GM18861 (cell line): ENCODE results near the gene KCTD21.

Source experiments
- ATAC-seq: cut with Tn5 transposase; IDR thresholded peaks from one replicate; pipeline ENCODE4 v1.9.1; 2021; ENCODE audit not compliant: unreplicated experiment

Gene KCTD21

DNA sequence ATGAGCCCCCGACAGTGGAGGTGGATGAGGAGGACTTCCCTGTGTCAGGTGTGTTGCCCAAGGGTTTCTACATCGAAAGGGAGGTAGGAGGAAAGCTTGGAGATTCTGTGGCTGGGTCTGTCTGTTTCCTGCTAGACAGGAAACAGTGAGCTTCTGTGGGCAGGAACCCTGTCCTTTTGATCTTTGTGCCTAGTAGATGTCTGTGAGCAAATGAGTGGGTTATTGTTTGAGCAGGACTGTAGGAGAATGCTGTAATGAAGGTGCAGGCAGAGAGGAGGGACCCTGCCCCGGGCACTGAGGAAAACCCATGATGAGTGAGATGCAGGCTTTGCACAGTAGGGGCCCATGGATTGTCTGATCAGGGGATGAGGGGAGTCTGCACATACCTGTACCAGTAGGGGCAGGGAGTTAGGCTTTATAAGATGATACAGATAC is 14.3 kb upstream of the KCTD21 start:
- ATAC-seq = no peak

DNA sequence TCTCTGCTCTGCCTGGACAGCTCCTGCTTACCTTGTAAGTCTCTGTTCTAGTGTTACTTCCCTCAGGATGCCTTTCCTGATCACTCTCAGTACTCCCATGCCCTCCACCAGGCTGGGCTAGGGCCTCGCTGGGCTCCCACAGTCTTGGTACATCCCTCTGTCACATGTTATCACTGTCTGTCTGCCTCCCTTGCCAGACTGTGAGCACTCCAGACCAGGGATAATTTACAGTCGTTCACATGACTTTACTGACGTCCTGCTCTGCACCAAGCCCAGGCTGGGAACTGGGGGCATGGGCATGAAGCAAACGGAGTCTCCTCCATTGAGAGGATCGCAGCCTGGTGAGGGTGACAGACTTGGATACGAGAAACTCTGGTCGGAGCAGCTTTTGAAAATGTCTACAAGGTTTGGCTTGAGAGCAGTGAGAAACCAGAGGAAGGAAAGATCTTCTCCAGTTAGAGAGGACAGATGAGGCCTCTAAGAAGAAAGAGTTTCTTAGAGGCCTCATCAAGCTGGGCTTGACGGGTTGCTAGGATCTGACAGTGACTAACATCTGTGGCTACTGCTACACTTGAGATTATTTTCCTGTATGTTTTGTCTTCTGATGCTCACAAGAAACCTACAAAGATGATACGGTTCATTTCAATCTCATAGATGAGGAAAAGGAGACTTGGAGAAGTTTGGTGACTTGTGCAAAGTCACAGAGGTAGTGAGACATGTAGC is 12.8 kb upstream of the KCTD21 start:
- ATAC-seq = no peak

DNA sequence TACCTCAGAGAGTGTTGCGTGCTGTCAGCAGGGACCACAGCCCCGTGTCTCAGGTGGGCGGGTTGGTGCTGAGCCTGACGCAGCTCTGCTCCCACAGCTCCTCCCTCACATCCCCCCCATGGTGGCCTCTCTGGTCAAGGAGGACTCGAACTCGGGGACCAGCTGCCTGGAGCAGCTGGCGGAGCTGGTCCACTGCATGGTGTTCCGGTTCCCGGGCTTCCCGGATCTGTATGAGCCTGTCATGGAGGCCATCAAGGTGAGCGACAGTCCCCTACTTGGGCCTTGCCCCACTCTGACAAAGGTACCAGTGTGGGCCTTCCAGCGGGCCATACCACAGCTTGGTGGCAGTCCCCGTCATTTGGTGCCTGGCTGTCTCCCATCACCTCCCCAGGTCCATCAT is 12.1 kb upstream of the KCTD21 start:
- ATAC-seq = no peak

DNA sequence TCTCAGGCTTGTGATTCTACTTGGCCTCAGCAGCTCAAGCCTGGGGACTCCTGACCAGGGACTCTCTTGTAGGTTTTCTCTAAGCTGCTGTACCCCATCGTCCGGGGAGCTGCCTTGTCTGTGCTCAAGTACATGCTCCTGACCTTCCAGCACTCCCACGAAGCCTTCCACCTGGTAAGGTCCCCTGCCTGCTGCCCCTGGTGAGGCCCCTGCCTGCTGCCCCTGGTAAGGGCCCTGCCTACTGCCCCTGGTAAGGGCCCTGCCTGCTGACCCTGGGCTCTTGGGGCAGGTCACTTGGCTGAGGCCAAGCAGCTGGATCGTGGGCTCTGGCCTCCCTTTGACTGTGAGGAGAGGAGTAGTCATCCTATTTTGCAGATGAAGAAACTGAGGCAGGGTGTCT is 11.6 kb upstream of the KCTD21 start:
- ATAC-seq = no peak

DNA sequence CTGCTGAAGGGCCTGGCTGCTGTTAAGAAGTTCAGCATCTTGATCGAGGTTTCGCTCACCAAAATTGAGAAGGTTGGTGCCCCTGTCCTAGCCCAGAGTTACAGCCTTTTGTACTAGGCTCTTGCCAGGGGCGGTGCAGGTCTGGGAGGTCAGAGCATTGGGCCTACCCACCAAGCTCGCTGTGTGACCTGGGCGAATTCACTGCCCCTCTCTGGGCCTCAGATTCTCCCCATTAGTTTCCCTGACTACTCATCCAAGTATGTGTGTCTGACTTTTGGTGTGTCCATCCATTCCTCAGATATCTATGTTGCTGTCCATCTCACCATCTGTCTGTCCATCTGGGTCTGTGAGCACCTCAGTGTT is 11.2 kb upstream of the KCTD21 start:
- ATAC-seq = no peak

DNA sequence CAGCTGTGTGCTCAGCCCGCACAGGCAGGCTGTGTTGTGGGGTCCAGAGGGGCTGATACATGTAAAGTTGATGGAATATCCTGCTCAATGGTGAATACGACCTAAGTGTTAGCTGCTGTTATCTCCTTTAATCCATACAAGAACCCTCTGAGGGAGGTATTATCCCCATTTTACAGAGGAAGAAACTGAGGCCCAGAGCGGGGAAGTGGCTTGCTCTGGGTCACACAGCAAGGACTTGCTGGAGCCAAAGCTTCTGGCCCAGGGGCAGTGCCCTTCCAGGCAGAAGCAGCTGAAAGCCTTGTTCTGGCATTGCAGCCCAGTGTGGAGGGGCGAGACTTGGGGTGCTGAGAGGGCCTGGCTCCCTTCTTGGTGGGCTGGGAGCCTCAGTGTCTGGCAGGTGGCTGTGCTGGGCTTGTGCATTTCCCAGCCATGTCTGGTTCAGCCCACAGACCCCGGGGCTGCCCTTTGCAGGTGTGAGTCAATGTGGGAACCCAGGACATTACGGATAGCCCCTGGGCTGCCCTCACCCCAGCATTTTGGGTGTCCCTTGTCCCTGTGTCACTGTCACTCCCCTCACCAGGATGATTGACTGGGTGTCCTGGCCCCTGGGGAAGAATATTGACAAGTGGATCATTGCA is 10.7 kb upstream of the KCTD21 start:
- ATAC-seq = no peak

DNA sequence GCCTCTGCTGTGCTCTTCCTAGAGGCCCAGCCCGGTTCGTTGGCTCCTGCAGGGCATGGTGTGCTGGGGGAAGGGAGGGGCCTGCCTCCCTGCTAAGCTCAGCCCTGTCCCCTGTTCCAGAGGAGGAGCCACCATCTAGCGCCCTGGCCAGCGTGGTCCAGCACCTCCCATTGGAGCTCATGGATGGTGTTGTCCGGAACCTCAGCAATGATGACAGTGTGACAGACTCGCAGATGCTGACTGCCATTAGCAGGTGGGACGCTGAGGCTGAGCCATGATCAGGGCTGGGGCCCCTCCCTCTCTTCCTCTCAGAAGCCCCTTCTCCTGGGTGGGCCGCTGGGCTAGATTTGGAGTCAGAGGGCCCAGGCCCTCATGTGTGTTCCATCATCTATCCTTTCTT is 9.4 kb upstream of the KCTD21 start:
- ATAC-seq = no peak

DNA sequence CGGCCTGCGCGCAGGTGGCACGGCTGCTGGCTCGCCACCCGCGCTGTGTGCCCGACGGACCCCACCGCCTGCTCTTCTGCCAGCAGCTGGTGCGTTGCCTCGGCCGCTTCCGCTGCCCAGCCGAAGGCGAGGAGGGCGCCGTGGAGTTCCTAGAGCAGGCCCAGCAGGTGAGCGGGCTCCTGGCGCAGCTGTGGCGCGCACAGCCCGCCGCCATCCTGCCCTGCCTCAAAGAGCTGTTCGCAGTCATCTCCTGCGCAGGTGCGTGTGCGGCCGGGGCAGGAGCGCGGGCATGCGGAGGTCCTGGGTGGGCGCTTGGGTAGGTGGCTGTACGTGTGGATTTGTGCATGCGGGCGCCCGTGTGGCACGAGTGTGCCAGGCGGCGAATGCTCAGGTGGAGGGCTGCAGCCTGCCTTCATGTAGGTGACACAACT is 8.2 kb upstream of the KCTD21 start:
- no peak for ATAC-seq

DNA sequence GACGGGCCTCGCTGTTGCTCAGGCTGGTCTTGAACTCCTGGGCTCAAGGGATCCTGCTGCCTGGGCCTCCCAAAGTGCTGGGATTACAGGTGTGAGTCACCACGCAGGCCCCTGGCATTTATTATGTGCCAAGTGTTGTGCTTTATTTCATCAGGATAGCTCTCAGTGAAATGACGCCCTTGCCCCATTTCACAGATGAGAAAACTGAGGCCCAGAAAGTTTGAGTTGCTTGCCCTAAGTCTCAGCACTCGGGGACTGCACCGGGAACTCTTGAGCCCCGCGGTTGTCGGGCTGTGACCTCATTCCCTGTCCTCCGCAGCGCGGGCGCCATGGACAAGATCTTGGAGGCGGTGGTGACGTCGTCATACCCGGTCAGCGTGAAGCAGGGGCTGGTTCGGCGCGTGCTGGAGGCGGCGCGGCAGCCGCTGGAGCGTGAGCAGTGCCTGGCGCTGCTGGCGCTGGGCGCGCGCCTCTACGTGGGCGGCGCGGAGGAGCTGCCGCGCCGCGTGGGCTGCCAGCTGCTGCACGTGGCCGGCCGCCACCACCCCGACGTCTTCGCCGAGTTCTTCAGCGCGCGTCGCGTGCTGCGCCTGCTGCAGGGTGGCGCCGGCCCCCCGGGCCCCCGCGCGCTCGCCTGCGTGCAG is 7.6 kb upstream of the KCTD21 start:
- no peak for ATAC-seq

DNA sequence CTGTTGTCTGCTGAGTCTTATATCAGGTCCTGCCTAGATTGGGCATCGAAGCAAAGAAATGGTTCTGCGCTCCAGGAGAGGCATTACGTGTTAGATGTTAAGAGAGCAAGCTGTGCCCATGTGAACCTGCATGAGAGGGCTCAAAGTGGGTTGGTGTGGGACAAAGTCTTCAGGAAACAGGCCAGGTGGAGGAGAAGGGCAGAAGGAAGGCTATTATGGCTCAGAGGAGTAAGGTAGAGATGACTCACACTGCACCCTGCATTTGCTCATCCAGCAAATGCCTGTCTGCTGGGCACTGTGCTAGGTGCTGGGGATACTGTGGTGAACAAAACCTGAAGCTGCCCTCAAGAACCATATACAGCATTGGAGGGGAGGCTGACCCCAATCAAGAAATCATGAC is 6.1 kb upstream of the KCTD21 start:
- ATAC-seq = no peak

DNA sequence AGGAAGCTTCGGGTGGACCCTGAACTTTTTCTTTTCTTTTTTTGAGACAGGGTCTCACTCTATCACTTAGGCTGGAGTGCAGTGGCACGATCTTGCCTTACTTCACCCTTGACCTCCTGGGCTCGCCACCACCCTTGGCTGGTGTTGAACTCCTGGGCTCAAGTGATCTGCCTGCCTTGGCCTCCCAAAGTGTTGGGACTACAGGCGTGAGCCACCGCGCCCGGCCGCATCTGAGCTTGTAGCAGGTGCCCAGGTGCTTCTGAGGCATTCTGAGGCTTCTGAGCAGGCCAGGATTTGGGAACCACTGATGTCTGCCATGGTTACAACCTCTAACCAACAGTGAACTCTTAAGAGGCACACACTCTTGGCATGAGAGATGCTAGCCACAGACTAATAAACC is 5.4 kb upstream of the KCTD21 start:
- ATAC-seq = no peak

DNA sequence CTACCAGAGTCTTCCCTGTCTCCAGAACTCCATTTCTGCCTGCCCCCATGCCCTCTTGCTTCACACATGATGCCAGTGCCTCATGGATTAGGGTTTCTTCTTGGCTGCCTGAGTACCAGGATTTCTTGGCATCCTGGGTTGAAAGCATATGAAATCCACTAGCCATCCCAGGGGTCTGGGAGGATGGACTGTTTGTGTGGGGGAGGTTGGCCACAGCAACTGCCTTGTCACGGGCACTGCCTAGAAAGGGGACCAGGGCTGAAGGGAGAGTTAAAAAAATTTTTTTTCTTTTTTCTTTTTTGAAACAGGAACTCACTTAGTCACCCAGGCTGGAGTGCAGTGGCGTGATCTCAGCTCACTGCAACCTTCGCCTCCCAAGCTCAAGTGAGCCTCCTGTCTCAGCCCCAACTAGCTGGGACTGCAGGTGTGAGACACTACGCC is 4.5 kb upstream of the KCTD21 start:
- no peak for ATAC-seq

DNA sequence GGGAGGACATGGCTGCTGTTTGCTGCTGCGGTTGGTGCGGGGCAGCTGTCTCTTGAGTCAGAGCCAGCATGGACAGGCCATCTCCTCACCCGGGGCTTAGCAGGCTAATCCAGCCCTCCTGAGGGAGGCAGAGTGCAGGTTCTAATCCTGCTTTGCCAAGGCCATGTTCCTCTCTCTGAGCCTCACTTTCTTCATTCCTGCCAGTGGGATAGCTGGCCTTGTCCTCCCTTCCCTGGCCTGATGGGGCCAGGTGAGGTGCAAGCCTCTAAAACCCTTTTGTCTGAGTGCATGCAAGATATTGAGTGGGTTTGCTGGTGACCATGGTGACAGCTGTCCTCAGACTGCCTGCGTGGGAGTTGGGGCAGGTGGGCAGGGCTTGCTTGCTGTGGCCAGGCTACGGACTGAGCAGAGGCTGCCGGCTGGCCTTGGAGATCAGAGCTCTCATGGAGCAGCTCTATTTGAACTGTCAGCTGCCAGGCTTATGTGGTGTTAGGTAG is 3.8 kb upstream of the KCTD21 start:
- no peak for ATAC-seq

DNA sequence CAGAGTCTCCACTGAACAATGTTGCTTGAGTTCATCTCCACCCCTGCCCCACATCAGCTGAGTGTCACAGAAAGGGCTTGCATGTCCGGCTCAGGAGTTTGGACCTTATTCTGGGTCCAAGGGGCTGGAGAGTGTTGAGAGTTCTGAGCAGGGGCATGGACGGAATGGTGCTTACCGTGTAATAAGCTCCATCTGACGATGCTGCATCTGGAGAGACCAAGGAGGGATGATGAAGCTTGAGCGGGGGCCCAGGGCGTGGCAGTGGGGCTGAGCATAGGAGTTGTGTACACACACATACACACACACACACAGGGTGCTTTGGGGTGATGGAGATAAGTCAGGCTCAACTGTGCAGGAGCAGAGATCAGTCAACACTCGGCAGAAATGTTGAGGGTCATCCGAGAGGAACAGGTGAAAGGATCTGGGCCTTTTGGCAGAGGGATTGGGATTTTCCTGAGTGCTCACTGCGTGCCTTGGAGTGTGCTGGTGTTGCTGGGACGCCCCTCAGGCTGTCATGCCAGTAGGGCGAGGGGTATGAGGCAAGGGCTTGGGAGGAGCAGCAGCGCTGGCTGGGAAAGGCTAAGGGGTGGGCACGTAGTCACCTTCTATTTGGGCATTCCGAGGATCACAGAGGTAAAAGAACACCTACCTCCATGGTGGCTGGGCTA is 2.6 kb upstream of the KCTD21 start:
- no peak for ATAC-seq

DNA sequence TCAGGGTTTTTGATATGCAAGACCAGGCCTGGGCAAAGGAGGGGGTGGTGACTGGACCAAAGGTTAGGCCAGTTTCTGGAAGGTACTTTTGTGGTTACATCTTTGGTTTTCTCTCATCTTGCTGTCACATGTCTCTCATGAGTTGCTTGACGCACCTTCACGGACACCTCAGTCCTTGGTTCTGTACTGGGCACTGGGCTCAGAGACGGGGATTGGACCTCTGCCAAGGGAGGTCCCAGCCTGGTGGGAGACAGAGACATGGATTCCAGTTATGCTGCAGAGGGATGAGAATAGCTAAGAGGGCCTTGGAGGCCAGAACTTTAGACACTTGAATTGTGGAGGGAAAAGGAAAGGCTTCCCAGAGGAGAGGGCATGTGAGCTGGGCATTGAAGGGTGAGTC is 1.9 kb upstream of the KCTD21 start:
- ATAC-seq = no peak

DNA sequence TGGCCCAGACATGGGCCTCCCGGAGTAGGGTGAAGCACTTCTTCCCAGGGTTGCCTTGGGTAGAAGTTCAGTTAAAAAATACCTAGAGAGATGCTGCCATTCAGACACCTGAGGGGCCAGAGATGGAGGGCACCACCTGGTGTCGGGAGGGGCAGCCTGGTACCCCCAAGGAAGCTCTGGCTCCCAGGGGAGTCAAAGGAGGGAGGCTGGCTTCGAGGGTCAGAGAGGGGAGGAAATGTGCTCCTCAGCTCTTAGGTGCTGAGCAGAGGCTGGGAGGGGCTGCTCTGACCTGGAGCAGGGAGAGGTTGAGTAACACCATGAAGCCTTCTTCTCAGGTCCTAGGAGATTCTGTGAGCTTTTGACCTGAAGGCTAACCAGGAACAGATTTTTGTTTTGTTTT is 1.4 kb upstream of the KCTD21 start:
- no peak for ATAC-seq

DNA sequence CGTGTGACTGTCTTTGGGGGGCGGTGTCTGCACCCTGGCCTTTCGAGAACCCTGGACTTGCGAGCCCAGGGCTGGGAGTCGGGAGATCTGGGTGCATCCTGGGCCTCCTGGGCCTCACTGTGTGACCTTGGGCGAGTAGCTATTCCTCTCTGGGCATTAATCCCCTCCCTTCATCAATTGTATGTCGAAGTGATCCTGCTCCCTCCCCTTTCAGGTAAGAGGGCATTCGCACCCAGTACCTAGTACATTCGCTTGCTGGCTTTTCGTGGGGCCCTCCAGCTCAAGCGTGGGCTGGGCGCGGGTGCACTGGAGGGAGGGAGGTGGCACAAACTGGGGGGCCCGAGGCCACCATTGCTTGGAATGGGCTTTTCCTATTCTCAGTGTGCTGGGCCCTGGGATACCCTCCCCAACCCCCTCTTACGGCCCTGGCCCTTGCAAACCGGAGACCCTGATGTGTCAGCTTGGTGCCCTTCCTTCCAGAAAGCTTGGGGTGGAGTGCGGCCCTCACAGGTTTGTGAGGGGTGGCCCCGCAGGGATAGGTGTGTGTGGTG is 823 bp upstream of the KCTD21 start:
- ATAC-seq = no peak

DNA sequence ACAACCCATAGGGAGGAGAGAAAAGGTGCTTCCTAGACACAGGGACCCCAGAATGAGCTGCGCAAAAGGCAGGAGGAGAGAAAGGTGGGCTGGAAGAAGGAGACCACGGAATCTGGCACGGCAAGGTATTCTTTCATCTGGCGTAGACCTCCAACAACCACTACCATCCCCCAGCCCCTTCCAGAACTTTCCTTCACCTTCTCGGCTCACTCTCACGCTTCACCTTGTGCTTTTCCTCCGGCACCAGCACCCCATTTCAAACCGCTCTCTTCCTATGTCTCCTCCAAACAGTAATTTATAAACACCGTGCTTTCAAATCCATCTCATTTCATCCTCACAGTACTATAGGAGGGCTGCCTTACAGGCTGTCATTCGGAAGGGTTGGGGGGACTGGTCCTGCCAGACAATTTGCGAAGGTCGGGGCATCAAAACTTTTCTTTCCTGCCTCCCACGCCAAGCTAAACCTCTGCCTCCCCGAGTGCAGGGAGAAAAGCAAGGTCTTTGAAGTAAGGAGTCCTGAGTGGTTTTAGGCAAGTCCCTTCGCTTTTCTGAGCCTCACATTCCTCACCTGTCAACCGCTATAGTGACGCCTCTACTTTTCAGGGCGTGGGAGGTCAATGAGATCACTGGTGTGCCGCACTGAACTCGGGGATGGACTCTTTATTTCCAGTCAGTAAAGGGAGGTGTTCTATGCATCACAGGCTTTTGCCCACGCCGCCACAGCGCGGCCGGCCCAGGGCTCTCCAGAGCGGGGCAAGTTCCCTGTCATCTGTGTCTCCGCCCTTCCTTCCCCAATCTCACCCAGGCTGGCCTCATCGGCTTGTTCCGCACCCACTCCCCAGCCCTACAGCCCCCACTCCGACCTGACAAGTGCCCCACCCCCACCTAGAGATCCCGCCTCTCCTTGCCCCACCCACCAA is 800 bp downstream of the KCTD21 start:
- ATAC-seq = peak; percentile 4

DNA sequence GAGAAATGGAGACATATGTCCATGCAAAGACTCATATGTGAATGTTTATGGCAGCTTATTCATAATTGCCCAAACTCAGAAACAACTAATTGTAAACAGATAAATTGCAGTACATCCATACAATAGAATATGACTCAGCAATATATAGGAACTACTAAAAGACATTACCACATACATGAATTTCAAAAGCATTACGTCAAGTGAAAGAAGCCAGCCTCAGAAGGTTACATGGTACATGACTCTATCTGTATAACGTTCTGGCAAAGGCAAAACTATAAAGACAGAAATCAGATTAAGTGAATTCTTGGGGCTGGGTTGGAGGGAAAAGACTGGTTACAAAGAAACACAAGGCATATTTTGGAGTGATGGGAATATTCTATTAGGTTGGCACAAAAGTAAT is 7.2 kb downstream of the KCTD21 start:
- no peak for ATAC-seq

DNA sequence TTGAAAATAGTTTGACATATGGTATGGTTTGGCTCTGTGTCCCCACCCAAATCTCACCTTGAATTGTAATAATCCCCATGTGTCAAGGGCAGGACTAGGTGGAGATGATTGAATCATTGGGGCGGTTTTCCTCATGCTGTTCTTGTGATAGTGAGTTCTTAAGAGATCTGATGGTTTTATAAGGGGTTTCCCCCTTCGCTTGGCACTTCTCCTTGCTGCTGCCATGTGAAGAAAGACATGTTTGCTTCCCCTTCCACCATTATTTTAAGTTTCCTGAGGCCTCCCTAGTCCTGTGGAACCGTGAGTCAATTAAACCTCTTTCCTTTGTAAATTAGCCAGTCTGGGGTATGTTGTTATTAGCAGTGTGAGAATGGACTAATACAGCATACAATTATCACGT is 7.7 kb downstream of the KCTD21 start:
- no peak for ATAC-seq
